ENCODE results near the gene PLEKHG2. TPM values are rescaled to one million over a fixed set of nuclear protein-coding genes. Genes with fewer than 3 reads are reported as not detected.

The PLEKHG2 gene
- total RNA-seq, 1 experiment from 2014 or later: 19.6 TPM

- Mint-ChIP-seq H3K27me3 (ENCODE audit: insufficient read depth, unreplicated experiment) (no peaks in the 10 kb centered on the region), H3K4me1 (ENCODE audit: insufficient read depth, unreplicated experiment) (no peaks in the 10 kb centered on the region), H3K9me3 (ENCODE audit: unreplicated experiment) (no peaks in the 10 kb centered on the region), H3K36me3 (ENCODE audit: insufficient read depth, unreplicated experiment) (peaks cover 53% of the 10 kb centered on the region), H3K4me3 (ENCODE audit: unreplicated experiment) (no peak overlapping the region), H3K27ac (ENCODE audit: low read depth, unreplicated experiment) (no peak overlapping the region)
- BruUV-seq (replicated peaks): no TSS peak
- no peak for TF ChIP-seq CTCF (IDR thresholded peaks at IDR 0.05; ENCODE audit: unreplicated experiment)
- no peak for DNase-seq (ENCODE audit: unreplicated experiment)
- ChIA-PET POLR2A (interaction anchor here (0.6 to 0.9 kb wide), 2 partner anchors 26 to 66 kb away, joined by 3 to 4 read pairs; partner anchors contain the start of gene SUPT5H), CTCF (interaction anchor here (1.1 kb wide), 1 partner anchor 12 kb away, joined by 3 read pairs; no protein-coding TSS in a partner anchor)
- intact Hi-C loops (cut with micrococcal nuclease): no loop called here
Measured at GRCh38 chr19:39470724-39471339, 58.4 kb downstream of the PLEKHG2 start.

GRCh38 chr19:39471756-39472536 lies 59.5 kb downstream of the PLEKHG2 start:
- POLR2A ChIA-PET: interaction anchor here (0.6 to 1.3 kb wide), 4 partner anchors 27 to 67 kb away, joined by 3 to 4 read pairs (median 4); partner anchors contain the start of genes EID2B and SUPT5H
- no peak overlapping the region for H3K27ac Mint-ChIP-seq (ENCODE audit: low read depth, unreplicated experiment)
- TF ChIP-seq CTCF (IDR thresholded peaks at IDR 0.05; ENCODE audit: unreplicated experiment): no peak

GRCh38 chr19:39472746-39473442 lies 60.4 kb downstream of the PLEKHG2 start:
- H3K4me3 Mint-ChIP-seq (ENCODE audit: unreplicated experiment): no peak overlapping the region
- peaks cover 61% of the 10 kb centered on the region for H3K36me3 Mint-ChIP-seq (ENCODE audit: insufficient read depth, unreplicated experiment)
- intact Hi-C loops (cut with micrococcal nuclease): no loop called here
- no TSS peak for BruUV-seq (replicated peaks)
- DNase-seq (ENCODE audit: unreplicated experiment): no peak
- CTCF ChIA-PET: interaction anchor here (0.6 to 4.7 kb wide), 7 partner anchors 20 to 70 kb away, joined by 3 to 41 read pairs (median 4); partner anchors contain the start of gene EID2B
- POLR2A ChIA-PET: interaction anchor here (1.3 kb wide), 1 partner anchor 60 kb away, joined by 3 read pairs; the partner anchor contains the start of gene EID2B
- no peaks in the 10 kb centered on the region for H3K9me3 Mint-ChIP-seq (ENCODE audit: unreplicated experiment)
- no peak for TF ChIP-seq CTCF (IDR thresholded peaks at IDR 0.05; ENCODE audit: unreplicated experiment)
- H3K27me3 Mint-ChIP-seq (ENCODE audit: insufficient read depth, unreplicated experiment): no peaks in the 10 kb centered on the region
- H3K27ac Mint-ChIP-seq (ENCODE audit: low read depth, unreplicated experiment): no peak overlapping the region
- H3K4me1 Mint-ChIP-seq (ENCODE audit: insufficient read depth, unreplicated experiment): no peaks in the 10 kb centered on the region

More at GRCh38 chr19:39471756-39472536, 59.5 kb downstream of the PLEKHG2 start:
- CTCF ChIA-PET: interaction anchor here (0.6 to 1.1 kb wide), 4 partner anchors 13 to 177 kb away, joined by 3 to 6 read pairs (median 3); partner anchors contain the start of gene EID2B
- H3K4me3 Mint-ChIP-seq (ENCODE audit: unreplicated experiment): no peak overlapping the region
- intact Hi-C loops (cut with micrococcal nuclease): no loop called here
- H3K9me3 Mint-ChIP-seq (ENCODE audit: unreplicated experiment): no peaks in the 10 kb centered on the region
- peaks cover 55% of the 10 kb centered on the region for H3K36me3 Mint-ChIP-seq (ENCODE audit: insufficient read depth, unreplicated experiment)
- BruUV-seq (replicated peaks): no TSS peak
- no peaks in the 10 kb centered on the region for H3K4me1 Mint-ChIP-seq (ENCODE audit: insufficient read depth, unreplicated experiment)
- no peaks in the 10 kb centered on the region for H3K27me3 Mint-ChIP-seq (ENCODE audit: insufficient read depth, unreplicated experiment)
- no peak for DNase-seq (ENCODE audit: unreplicated experiment)

Measured in MCF 10A (cell line).